GM18867 (cell line): ENCODE results near the gene DDX10.

Experiments used
- ATAC-seq: cut with Tn5 transposase; IDR thresholded peaks from one replicate; pipeline ENCODE4 v1.9.1; 2021; ENCODE audit warnings: mild to moderate bottlenecking, moderate library complexity; ENCODE audit not compliant: unreplicated experiment

The DDX10 gene

DNA sequence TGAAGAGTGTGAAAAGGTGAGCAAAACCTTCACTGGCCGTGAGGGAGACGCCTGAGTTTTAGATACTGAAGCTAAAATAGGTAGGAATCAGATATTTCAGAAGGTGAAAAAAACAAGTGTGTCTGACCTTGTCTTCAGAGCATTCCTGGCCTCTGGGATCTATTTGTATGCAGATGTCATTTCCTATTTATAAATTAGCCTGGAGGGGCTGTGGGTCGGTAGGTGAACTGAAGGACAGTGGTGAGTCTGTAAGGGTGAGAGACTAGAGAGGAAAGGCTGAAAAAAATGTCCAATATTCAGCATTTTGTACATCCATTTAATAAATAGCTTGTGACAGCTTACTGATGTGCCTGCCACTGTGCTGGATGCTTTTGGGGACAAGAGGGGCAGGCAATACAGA, 302.1 kb downstream of the DDX10 start:
- no peak for ATAC-seq

DNA sequence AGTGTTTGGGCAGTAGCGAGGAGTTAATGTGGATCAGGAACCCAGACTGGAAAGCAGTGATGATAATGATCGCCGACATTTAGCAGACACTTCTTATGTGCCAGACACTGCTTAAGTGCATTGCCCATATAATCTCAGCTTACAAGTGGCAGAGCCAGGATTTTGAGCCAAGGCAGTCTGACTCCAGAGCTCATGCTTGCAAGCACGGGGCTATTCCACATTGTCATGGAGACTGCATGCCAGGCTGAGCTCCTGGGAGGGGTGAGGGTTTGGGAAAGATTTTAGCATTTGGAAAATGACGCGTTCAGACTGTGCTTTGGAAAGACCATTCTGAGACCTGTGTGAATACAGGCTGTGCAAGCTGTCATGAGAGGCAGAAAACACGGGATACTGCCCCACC, 302.7 kb downstream of the DDX10 start:
- no peak for ATAC-seq

GRCh38 chr11:108970221-108970991, 305.5 kb downstream of the DDX10 start:
- ATAC-seq = no peak

GRCh38 chr11:108973402-108974162, 308.7 kb downstream of the DDX10 start:
- ATAC-seq = no peak

DNA sequence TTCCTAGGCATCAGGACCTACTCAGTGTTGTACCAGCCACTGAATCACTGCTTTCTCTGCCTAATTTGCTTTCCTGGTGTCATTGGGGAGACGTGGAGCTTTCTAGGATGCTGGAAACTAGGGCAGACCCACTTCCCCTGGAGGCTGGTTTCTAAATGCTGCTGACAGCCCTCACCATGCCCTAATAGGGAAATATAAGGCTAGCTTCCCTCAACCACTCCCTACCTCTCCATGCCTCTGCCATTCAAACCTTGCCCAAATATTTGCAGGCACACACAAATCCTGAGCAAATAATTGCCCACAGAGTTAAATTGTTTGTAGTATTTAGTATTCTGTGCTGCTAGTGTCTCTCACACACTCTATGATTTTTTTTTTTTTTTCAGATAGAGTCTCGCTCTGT, 310.2 kb downstream of the DDX10 start:
- ATAC-seq = no peak

- no peak for ATAC-seq
Measured at GRCh38 chr11:108975641-108976071, 310.8 kb downstream of the DDX10 start.

- ATAC-seq = no peak
Measured at GRCh38 chr11:108983636-108984420, 319.0 kb downstream of the DDX10 start.

DNA sequence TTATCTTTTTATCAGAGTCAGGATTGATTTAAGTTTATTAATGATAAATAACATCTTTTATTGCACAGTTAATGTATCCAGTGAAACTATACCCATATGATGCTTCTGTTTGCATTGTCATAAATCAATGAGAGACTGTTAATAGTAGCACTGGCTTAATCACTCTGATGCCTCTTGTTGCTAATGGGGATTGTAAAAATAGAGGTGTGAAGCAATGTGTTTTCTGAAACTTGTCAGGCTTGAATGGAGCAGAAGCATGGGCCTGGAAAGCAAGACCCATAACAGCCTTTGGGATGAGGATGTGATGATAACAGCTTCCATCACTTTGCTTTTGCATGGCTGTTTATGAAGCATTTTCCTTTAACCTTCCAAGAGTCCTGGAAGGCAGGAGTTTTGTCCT, 319.7 kb downstream of the DDX10 start:
- ATAC-seq = no peak

DNA sequence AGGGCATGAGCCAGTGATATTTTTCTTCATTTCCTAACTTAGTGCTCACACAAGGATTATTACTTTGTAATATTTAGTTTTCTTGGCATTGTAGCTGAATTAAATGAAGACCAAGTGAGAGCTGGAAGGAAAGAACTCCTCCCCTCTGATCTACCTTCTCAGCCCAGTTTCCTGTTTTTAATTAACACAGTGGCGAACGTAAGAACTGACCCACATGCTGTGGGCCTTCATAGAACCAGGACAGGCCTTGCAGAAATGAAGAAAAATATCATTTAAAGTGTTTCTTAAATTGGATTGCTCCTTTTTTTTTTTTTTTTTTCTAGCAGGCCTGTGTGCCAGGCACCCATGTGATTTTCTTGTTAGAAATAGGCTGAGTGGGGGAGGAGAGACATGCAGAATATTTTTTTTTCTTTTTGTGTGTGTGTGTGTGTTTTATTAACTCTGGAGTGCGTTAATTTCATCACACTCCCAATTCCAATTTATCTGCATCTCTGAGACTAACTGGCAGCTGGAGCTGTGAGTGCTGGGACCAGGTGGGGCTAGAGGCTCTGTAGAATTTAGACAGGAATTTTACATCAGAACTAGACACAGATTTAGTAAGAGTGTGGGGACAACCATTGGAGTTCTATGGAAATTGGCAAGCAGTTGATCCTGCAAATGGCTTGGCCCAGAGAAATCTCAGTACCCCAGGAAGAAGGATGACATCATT, 320.5 kb downstream of the DDX10 start:
- no peak for ATAC-seq

GRCh38 chr11:108985945-108986279, 321.0 kb downstream of the DDX10 start:
- no peak for ATAC-seq
